Memory B cell (primary cell): ENCODE data around the gene MED10.
"Not testable (repeated sequence)": the region's sequence is repeated elsewhere in the genome, so short reads cannot be mapped to it uniquely, and the experiment has no call there.

Source experiments
- ATAC-seq: fragments of 150-1000 bp; cut with Tn5 transposase; 2 replicates; pipeline ENCODE4 v1.10.0; 2021; ENCODE audit warnings: low read depth, mild to moderate bottlenecking, moderate library complexity
- DNase-seq, 2 donors: peaks; one replicate each; pipeline ENCODE4 v3.0.0; 2022; ENCODE audit warnings: low spot score in 2 of 2
- H3K27ac Mint-ChIP-seq: one replicate; pipeline ENCODE4 v1.8.0; 2022; ENCODE audit warnings: mild to moderate bottlenecking, moderate library complexity, mixed read lengths
- H3K27me3 Mint-ChIP-seq: one replicate; pipeline ENCODE4 v1.8.0; 2022; ENCODE audit warnings: mixed read lengths
- H3K36me3 Mint-ChIP-seq: one replicate; pipeline ENCODE4 v1.8.0; 2022; ENCODE audit warnings: mild to moderate bottlenecking, mixed read lengths
- H3K4me1 Mint-ChIP-seq: one replicate; pipeline ENCODE4 v1.8.0; 2022; ENCODE audit warnings: mixed read lengths
- H3K4me3 Mint-ChIP-seq: one replicate; pipeline ENCODE4 v1.8.0; 2022; ENCODE audit warnings: mild to moderate bottlenecking, moderate library complexity, mixed read lengths
- H3K9me3 Mint-ChIP-seq: one replicate; pipeline ENCODE4 v1.8.0; 2022; ENCODE audit warnings: mixed read lengths

Gene MED10

GRCh38 chr5:6373081-6373846, 5.1 kb downstream of the MED10 start:
- H3K27ac Mint-ChIP-seq, result no peak overlapping the region
- no peak for DNase-seq
- no peaks in the 10 kb centered on the region for H3K9me3 Mint-ChIP-seq
- no peak overlapping the region for H3K4me3 Mint-ChIP-seq
- peaks cover 48% of the 10 kb centered on the region for H3K36me3 Mint-ChIP-seq
- H3K4me1 Mint-ChIP-seq, result peaks cover 14% of the 10 kb centered on the region
- H3K27me3 Mint-ChIP-seq, result no peaks in the 10 kb centered on the region
- no peak for ATAC-seq

GRCh38 chr5:6372251-6373080, 5.9 kb downstream of the MED10 start:
- H3K27me3 Mint-ChIP-seq, result no peaks in the 10 kb centered on the region
- peak overlapping the region; percentile 75 for H3K27ac Mint-ChIP-seq
- DNase-seq (no peak), ATAC-seq (no peak)
- H3K4me3 Mint-ChIP-seq, result no peak overlapping the region
- H3K36me3 Mint-ChIP-seq, result peaks cover 48% of the 10 kb centered on the region
- H3K4me1 Mint-ChIP-seq, result peaks cover 10% of the 10 kb centered on the region
- H3K9me3 Mint-ChIP-seq, result no peaks in the 10 kb centered on the region

GRCh38 chr5:6371079-6371810, 7.1 kb downstream of the MED10 start:
- H3K4me1 Mint-ChIP-seq, result peaks cover 11% of the 10 kb centered on the region
- ATAC-seq, result no peak
- DNase-seq, result no peak
- H3K36me3 Mint-ChIP-seq, result peaks cover 53% of the 10 kb centered on the region
- H3K4me3 Mint-ChIP-seq, result no peak overlapping the region
- H3K27ac Mint-ChIP-seq, result no peak overlapping the region
- no peaks in the 10 kb centered on the region for H3K9me3 Mint-ChIP-seq
- H3K27me3 Mint-ChIP-seq, result no peaks in the 10 kb centered on the region

- peaks cover 9% of the 10 kb centered on the region for H3K4me1 Mint-ChIP-seq
- no peak for ATAC-seq
- H3K27ac Mint-ChIP-seq, result no peak overlapping the region
- no peak for DNase-seq
- H3K27me3 Mint-ChIP-seq, result no peaks in the 10 kb centered on the region
- no peaks in the 10 kb centered on the region for H3K9me3 Mint-ChIP-seq
- peaks cover 47% of the 10 kb centered on the region for H3K36me3 Mint-ChIP-seq
- H3K4me3 Mint-ChIP-seq, result no peak overlapping the region
These were observed 7.8 kb downstream of the MED10 start for GRCh38 chr5:6370580-6370979.

- ATAC-seq (peak; percentile 55), DNase-seq (no peak)
- Mint-ChIP-seq H3K4me1 (peaks cover 9% of the 10 kb centered on the region), H3K9me3 (no peaks in the 10 kb centered on the region), H3K4me3 (no peak overlapping the region), H3K27ac (peak overlapping the region; percentile 0), H3K27me3 (no peaks in the 10 kb centered on the region), H3K36me3 (peaks cover 34% of the 10 kb centered on the region)
These were observed 12.3 kb downstream of the MED10 start for GRCh38 chr5:6365977-6366590.

GRCh38 chr5:6365142-6365976, 13.0 kb downstream of the MED10 start:
- Mint-ChIP-seq H3K4me3 (no peak overlapping the region), H3K36me3 (peaks cover 31% of the 10 kb centered on the region), H3K4me1 (peaks cover 9% of the 10 kb centered on the region), H3K9me3 (no peaks in the 10 kb centered on the region), H3K27me3 (no peaks in the 10 kb centered on the region), H3K27ac (no peak overlapping the region)
- ATAC-seq (no peak), DNase-seq (no peak)

GRCh38 chr5:6363454-6364011, 14.8 kb downstream of the MED10 start:
- H3K27me3 Mint-ChIP-seq, H3K4me3 Mint-ChIP-seq, DNase-seq, ATAC-seq, H3K27ac Mint-ChIP-seq, H3K9me3 Mint-ChIP-seq: not testable (repeated sequence)
- H3K36me3 Mint-ChIP-seq, result peaks cover 20% of the 10 kb centered on the region
- peaks cover 16% of the 10 kb centered on the region for H3K4me1 Mint-ChIP-seq

- H3K9me3 Mint-ChIP-seq, result no peaks in the 10 kb centered on the region
- ATAC-seq (no peak), DNase-seq (no peak)
- H3K27me3 Mint-ChIP-seq, result no peaks in the 10 kb centered on the region
- H3K27ac Mint-ChIP-seq, result no peak overlapping the region
- H3K36me3 Mint-ChIP-seq, result peaks cover 24% of the 10 kb centered on the region
- peaks cover 16% of the 10 kb centered on the region for H3K4me1 Mint-ChIP-seq
- H3K4me3 Mint-ChIP-seq, result no peak overlapping the region
These were observed 15.5 kb downstream of the MED10 start for GRCh38 chr5:6362846-6363245.

GRCh38 chr5:6361101-6361500, 17.2 kb downstream of the MED10 start:
- DNase-seq (no peak), ATAC-seq (no peak)
- H3K4me1 Mint-ChIP-seq, result peaks cover 8% of the 10 kb centered on the region
- no peaks in the 10 kb centered on the region for H3K9me3 Mint-ChIP-seq
- H3K27me3 Mint-ChIP-seq, result no peaks in the 10 kb centered on the region
- no peak overlapping the region for H3K4me3 Mint-ChIP-seq
- H3K36me3 Mint-ChIP-seq, result peaks cover 22% of the 10 kb centered on the region
- no peak overlapping the region for H3K27ac Mint-ChIP-seq

- DNase-seq, result no peak
- H3K27me3 Mint-ChIP-seq, result no peaks in the 10 kb centered on the region
- H3K9me3 Mint-ChIP-seq, result no peaks in the 10 kb centered on the region
- H3K4me3 Mint-ChIP-seq, result no peak overlapping the region
- H3K27ac Mint-ChIP-seq, result no peak overlapping the region
- H3K36me3 Mint-ChIP-seq, result peaks cover 22% of the 10 kb centered on the region
- peaks cover 7% of the 10 kb centered on the region for H3K4me1 Mint-ChIP-seq
- no peak for ATAC-seq
These were observed 17.8 kb downstream of the MED10 start for GRCh38 chr5:6360323-6361072.

GRCh38 chr5:6359555-6360322, 18.6 kb downstream of the MED10 start:
- DNase-seq, result no peak
- Mint-ChIP-seq H3K36me3 (peaks cover 22% of the 10 kb centered on the region), H3K27me3 (no peaks in the 10 kb centered on the region), H3K9me3 (no peaks in the 10 kb centered on the region), H3K4me3 (peak overlapping the region; percentile 35), H3K27ac (peak overlapping the region; percentile 75), H3K4me1 (peaks cover 7% of the 10 kb centered on the region)
- peak; percentile 83 for ATAC-seq

- DNase-seq, result no peak
- H3K27me3 Mint-ChIP-seq, result no peaks in the 10 kb centered on the region
- H3K4me1 Mint-ChIP-seq, result peaks cover 7% of the 10 kb centered on the region
- peaks cover 22% of the 10 kb centered on the region for H3K36me3 Mint-ChIP-seq
- no peak overlapping the region for H3K27ac Mint-ChIP-seq
- H3K9me3 Mint-ChIP-seq, result no peaks in the 10 kb centered on the region
- no peak for ATAC-seq
- no peak overlapping the region for H3K4me3 Mint-ChIP-seq
These were observed 19.9 kb downstream of the MED10 start for GRCh38 chr5:6358434-6358820.
